ENCODE measurements around the gene CMTM8. TPM values are rescaled to one million over a fixed set of nuclear protein-coding genes. Genes with fewer than 3 reads are reported as not detected.

Gene CMTM8
- total and polyA plus RNA-seq, 3 experiments from 2014 or later, result 3.3 to 4.1 (median 3.3) TPM

DNA sequence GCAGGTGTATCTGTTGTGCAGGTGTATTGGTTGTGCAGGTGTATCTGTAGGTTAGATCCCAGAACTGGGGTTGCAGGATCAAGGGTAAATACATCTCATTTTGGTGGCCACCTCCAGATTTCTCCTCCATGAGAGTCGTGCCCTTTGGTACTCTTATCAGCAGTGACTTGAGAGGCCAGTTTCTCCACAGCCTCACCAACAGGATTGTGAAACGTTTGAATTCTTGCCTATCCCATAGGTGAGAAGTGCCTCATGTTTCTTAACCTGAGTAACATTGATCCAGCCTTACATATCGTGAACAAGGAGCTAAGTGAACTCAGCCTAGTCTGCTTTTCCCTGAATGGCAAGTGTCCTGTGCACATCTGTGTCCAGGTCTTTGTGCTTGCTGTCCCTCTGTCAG lies 55.4 kb downstream of the CMTM8 start:
- Histone ChIP-seq H3K27ac (ENCODE audit: low read depth, low read length) (no peak overlapping the region), H3K27me3 (ENCODE audit: insufficient read depth, low read length, poor library complexity, severe bottlenecking) (no peaks in the 10 kb centered on the region), H3K9me3 (ENCODE audit: low read length) (no peaks in the 10 kb centered on the region), H3K4me1 (ENCODE audit: insufficient read depth, low read length) (peaks cover 20% of the 10 kb centered on the region), H3K36me3 (ENCODE audit: insufficient read depth, low read length) (no peaks in the 10 kb centered on the region), H3K4me3 (ENCODE audit: low read length) (no peak overlapping the region)
- CTCF ChIA-PET, result interaction anchor here (1.3 to 2.6 kb wide), 2 partner anchors 82 to 116 kb away, joined by 4 to 12 read pairs; no protein-coding TSS in a partner anchor
- no peak for DNase-seq
- POLR2A ChIA-PET, result no interaction called here
- no peaks in the 10 kb centered on the region for H3K9me3 Mint-ChIP-seq
- H3K4me1 Mint-ChIP-seq, result peaks cover 15 to 23% (median 21%) of the 10 kb centered on the region in 3 donors
- H3K4me3 Mint-ChIP-seq, result no peak overlapping the region
- no peaks in the 10 kb centered on the region for H3K36me3 Mint-ChIP-seq
- H3K27me3 Mint-ChIP-seq, result peaks cover 0 to 2% of the 10 kb centered on the region in 2 donors
- H3K27ac Mint-ChIP-seq, result peak overlapping the region in 1 of 8 donors; percentile 63

DNA sequence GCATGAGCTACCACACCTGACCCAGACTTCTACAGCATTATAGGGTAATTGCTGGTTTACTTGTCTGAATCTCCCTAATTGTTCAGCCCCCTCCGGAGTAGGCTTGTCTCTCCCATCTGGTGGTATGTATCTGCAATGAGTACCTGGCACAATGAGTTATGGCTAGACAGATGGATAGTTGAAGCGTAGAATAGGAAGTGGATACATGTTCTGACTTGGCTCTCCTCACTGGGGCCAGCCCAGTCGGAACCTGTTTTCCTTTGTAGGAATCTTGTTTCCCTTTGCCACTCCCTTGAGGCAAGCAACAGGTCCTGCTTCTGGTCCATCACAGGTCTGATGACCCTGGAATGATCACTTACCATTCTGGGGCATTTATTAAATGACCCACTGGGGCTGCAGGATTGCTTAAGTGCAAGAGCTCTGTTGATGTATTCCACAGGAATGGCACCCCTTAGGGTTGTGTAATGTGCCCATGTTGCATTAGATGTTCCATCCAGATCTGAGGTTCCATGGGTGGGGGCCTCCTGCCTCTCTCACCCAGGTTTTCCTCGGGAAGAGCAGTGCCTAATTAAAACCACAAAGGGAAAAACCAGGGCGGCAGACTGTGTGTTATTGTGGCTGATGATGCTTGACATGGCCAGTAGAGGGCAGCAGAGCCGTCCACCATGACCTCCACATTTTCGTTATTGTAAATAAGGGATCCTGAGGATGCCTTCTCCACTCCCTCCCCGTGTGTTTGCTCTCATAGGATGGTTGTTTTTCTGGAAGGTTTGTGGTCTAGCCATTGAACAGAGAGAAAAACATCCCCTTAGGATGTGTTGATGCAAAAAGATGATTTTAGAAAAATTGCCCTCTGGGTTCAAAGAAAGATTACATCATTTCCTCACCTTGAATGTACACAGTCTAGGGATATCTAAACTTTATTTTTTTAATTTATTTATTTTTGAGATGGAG lies 58.0 kb downstream of the CMTM8 start:
- CTCF ChIA-PET, result interaction anchor here (0.7 to 4.4 kb wide), 21 partner anchors 8 to 172 kb away, joined by 3 to 36 read pairs (median 6); no protein-coding TSS in a partner anchor
- H3K4me3 Mint-ChIP-seq, result peak overlapping the region in 5 of 7 donors; percentile 27 to 69 (median 41)

DNA sequence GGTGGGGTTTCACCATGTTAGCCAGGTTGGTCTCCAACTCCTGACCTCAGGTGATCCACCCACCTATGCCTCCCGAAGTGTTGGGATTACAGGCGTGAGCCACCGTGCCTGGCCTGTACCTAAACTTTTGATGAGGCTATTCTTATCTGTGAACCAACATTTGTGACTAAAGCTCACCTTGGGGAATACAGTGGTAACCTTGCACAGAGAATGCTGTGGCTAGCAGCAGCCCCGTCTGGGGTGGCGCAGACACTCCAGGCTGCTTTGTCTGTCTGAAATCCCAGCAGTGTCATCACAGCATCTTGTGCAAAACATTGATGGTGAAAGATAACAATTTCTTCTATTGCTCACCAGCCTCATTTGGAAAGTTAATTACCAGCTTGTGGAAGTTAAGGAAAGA lies 58.9 kb downstream of the CMTM8 start:
- Mint-ChIP-seq H3K9me3 (no peaks in the 10 kb centered on the region), H3K27ac (peak overlapping the region in 7 of 8 donors; percentile 59 to 89 (median 76)), H3K4me3 (peak overlapping the region in 4 of 7 donors; percentile 12 to 62 (median 18)), H3K4me1 (peaks cover 14 to 33% (median 20%) of the 10 kb centered on the region in 3 donors), H3K27me3 (peaks cover 0 to 3% of the 10 kb centered on the region in 2 donors), H3K36me3 (peaks cover 0 to 3% (median 0%) of the 10 kb centered on the region in 3 donors)
- Histone ChIP-seq H3K27me3 (ENCODE audit: insufficient read depth, low read length, poor library complexity, severe bottlenecking) (no peaks in the 10 kb centered on the region), H3K36me3 (ENCODE audit: insufficient read depth, low read length) (no peaks in the 10 kb centered on the region), H3K27ac (ENCODE audit: low read depth, low read length) (no peak overlapping the region), H3K9me3 (ENCODE audit: low read length) (no peaks in the 10 kb centered on the region), H3K4me3 (ENCODE audit: low read length) (no peak overlapping the region), H3K4me1 (ENCODE audit: insufficient read depth, low read length) (peaks cover 25% of the 10 kb centered on the region)
- ChIA-PET CTCF (interaction anchor here (0.6 to 4.4 kb wide), 14 partner anchors 9 to 171 kb away, joined by 3 to 36 read pairs (median 4); no protein-coding TSS in a partner anchor), POLR2A (interaction anchor here (0.7 to 1.0 kb wide), 2 partner anchors 9 to 126 kb away, joined by 3 to 5 read pairs; no protein-coding TSS in a partner anchor)
- peak in 4 of 5 donors; percentile 8 to 62 (median 12) for DNase-seq

More for the DNA sequence above, 58.0 kb downstream of the CMTM8 start:
- POLR2A ChIA-PET, result no interaction called here
- peak; percentile 31 to 67 (median 50) for DNase-seq
- H3K27ac Mint-ChIP-seq, result peak overlapping the region in 7 of 8 donors; percentile 54 to 95 (median 76)
- Histone ChIP-seq H3K9me3 (ENCODE audit: low read length) (no peaks in the 10 kb centered on the region), H3K4me1 (ENCODE audit: insufficient read depth, low read length) (peaks cover 17% of the 10 kb centered on the region), H3K4me3 (ENCODE audit: low read length) (peak overlapping the region; percentile 11), H3K27me3 (ENCODE audit: insufficient read depth, low read length, poor library complexity, severe bottlenecking) (no peaks in the 10 kb centered on the region), H3K36me3 (ENCODE audit: insufficient read depth, low read length) (no peaks in the 10 kb centered on the region), H3K27ac (ENCODE audit: low read depth, low read length) (no peak overlapping the region)
- peaks cover 0 to 2% of the 10 kb centered on the region in 2 donors for H3K27me3 Mint-ChIP-seq
- peaks cover 0 to 3% (median 0%) of the 10 kb centered on the region in 3 donors for H3K36me3 Mint-ChIP-seq
- H3K9me3 Mint-ChIP-seq, result no peaks in the 10 kb centered on the region
- peaks cover 12 to 24% (median 16%) of the 10 kb centered on the region in 3 donors for H3K4me1 Mint-ChIP-seq

DNA sequence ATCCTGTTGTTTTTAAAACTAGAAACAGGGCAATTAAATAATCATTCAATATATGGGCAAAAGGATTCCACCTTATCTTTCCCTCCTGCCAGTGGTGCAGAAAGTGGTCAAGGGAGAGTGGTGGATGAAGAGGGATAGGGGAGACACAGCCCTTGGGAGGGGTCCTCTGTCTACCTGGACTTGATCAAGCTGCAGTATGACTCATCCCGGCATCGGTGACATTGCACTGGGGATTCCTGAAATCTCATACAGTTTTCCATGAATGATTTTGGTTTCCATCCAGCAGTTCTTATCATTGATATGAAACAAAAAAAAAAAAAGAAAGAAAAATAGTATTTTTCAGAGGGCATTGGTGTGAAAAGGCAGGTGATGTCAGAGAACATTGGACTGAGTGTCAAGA lies 62.9 kb downstream of the CMTM8 start:
- no peak overlapping the region for H3K4me3 Mint-ChIP-seq
- H3K36me3 ChIP-seq (ENCODE audit: insufficient read depth, low read length), result no peaks in the 10 kb centered on the region
- no peak for DNase-seq
- H3K4me3 ChIP-seq (ENCODE audit: low read length), result no peak overlapping the region
- H3K4me1 Mint-ChIP-seq, result peaks cover 32 to 55% (median 45%) of the 10 kb centered on the region in 3 donors
- peak overlapping the region in 7 of 8 donors; percentile 23 to 93 (median 41) for H3K27ac Mint-ChIP-seq
- POLR2A ChIA-PET, result interaction anchor here (0.7 kb wide), 1 partner anchor 167 kb away, joined by 3 read pairs; no protein-coding TSS in a partner anchor
- no peaks in the 10 kb centered on the region for H3K27me3 ChIP-seq (ENCODE audit: insufficient read depth, low read length, poor library complexity, severe bottlenecking)
- H3K36me3 Mint-ChIP-seq, result peaks cover 0 to 3% (median 0%) of the 10 kb centered on the region in 3 donors
- peaks cover 0 to 1% of the 10 kb centered on the region in 2 donors for H3K27me3 Mint-ChIP-seq
- H3K9me3 Mint-ChIP-seq, result no peaks in the 10 kb centered on the region
- no peak overlapping the region for H3K27ac ChIP-seq (ENCODE audit: low read depth, low read length)
- no peaks in the 10 kb centered on the region for H3K9me3 ChIP-seq (ENCODE audit: low read length)
- H3K4me1 ChIP-seq (ENCODE audit: insufficient read depth, low read length), result peaks cover 46% of the 10 kb centered on the region
- CTCF ChIA-PET, result no interaction called here

DNA sequence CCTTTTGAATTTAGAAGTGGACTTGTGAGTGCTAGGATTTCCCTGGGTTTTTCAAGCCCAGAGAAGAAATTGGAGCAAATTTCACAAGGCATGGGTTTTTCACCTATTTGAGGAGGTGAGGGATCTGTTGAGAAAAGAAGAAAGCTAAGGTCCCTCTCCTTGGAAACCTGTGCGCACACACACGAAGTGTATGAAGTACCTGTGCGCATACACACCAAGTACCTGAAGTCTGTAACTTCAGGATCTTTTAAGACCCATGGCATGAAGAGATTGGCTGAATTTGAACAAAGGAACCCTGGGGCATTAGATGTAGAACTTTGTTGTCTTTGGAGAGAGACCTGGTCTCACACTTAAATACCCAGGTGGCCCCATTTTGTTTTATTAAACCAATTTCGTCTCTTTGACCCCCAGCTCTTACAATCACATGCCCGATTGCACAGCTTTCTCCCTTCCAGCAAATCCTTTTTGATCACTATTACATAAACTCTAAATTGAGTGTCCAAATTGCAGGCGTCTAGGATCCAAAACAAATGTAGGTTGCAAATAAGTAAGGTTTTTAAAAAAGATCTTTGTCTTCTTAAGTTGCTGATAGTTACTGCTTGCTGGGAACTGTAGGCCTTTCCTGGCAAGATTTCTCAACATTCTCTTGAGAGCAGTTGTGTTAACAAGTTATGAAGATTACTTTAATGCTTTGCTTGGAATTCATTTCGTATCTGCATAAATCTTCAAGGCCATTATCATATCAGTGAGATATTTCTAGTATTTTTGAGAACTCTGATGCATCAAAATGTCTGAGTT lies 64.3 kb downstream of the CMTM8 start:
- no peaks in the 10 kb centered on the region for H3K9me3 ChIP-seq (ENCODE audit: low read length)
- peak overlapping the region; percentile 10 for H3K4me3 ChIP-seq (ENCODE audit: low read length)
- Mint-ChIP-seq H3K27ac (peak overlapping the region; percentile 27 to 94 (median 93)), H3K27me3 (peaks cover 0 to 1% of the 10 kb centered on the region in 2 donors), H3K36me3 (peaks cover 0 to 3% (median 0%) of the 10 kb centered on the region in 3 donors), H3K9me3 (no peaks in the 10 kb centered on the region), H3K4me1 (peaks cover 23 to 43% (median 32%) of the 10 kb centered on the region in 3 donors), H3K4me3 (peak overlapping the region; percentile 7 to 74 (median 72))
- ChIA-PET POLR2A (no interaction called here), CTCF (interaction anchor here (0.9 to 1.1 kb wide), 4 partner anchors 10 to 165 kb away, joined by 3 to 5 read pairs (median 3); no protein-coding TSS in a partner anchor)
- no peaks in the 10 kb centered on the region for H3K27me3 ChIP-seq (ENCODE audit: insufficient read depth, low read length, poor library complexity, severe bottlenecking)
- no peaks in the 10 kb centered on the region for H3K36me3 ChIP-seq (ENCODE audit: insufficient read depth, low read length)
- DNase-seq, result peak in 1 of 5 donors; percentile 13
- H3K27ac ChIP-seq (ENCODE audit: low read depth, low read length), result no peak overlapping the region
- H3K4me1 ChIP-seq (ENCODE audit: insufficient read depth, low read length), result peaks cover 35% of the 10 kb centered on the region

DNA sequence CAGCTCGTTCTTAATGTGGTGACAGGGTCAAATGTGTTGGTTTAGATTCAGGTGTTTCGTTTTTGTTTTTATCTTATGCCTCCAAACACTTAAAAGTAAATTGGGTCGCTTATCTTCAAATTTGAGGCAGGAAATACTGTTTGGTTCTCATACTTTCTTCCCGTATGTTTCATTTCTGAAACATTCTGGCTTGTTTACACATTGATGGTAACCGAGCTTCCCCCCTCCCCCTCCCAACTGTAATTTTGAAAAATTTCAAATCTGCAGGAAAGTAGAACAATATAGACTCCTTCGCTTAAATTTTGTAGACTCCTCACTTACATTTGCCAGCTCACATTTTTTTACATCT lies 64.9 kb downstream of the CMTM8 start:
- ChIA-PET CTCF (interaction anchor here (0.9 to 1.1 kb wide), 4 partner anchors 9 to 164 kb away, joined by 3 to 5 read pairs (median 3); no protein-coding TSS in a partner anchor), POLR2A (no interaction called here)
- no peaks in the 10 kb centered on the region for H3K36me3 ChIP-seq (ENCODE audit: insufficient read depth, low read length)
- DNase-seq, result peak in 2 of 5 donors; percentile 8 to 37
- no peaks in the 10 kb centered on the region for H3K27me3 ChIP-seq (ENCODE audit: insufficient read depth, low read length, poor library complexity, severe bottlenecking)
- Mint-ChIP-seq H3K4me1 (peaks cover 22 to 42% (median 31%) of the 10 kb centered on the region in 3 donors), H3K27me3 (peaks cover 0 to 1% of the 10 kb centered on the region in 2 donors), H3K4me3 (peak overlapping the region; percentile 7 to 74 (median 72)), H3K9me3 (no peaks in the 10 kb centered on the region), H3K36me3 (peaks cover 0 to 3% (median 0%) of the 10 kb centered on the region in 3 donors), H3K27ac (peak overlapping the region; percentile 27 to 94 (median 93))
- H3K4me1 ChIP-seq (ENCODE audit: insufficient read depth, low read length), result peaks cover 35% of the 10 kb centered on the region
- H3K9me3 ChIP-seq (ENCODE audit: low read length), result no peaks in the 10 kb centered on the region
- H3K4me3 ChIP-seq (ENCODE audit: low read length), result peak overlapping the region; percentile 10
- no peak overlapping the region for H3K27ac ChIP-seq (ENCODE audit: low read depth, low read length)
